ENCODE data around the gene RGS12.

The RGS12 gene, protein sequence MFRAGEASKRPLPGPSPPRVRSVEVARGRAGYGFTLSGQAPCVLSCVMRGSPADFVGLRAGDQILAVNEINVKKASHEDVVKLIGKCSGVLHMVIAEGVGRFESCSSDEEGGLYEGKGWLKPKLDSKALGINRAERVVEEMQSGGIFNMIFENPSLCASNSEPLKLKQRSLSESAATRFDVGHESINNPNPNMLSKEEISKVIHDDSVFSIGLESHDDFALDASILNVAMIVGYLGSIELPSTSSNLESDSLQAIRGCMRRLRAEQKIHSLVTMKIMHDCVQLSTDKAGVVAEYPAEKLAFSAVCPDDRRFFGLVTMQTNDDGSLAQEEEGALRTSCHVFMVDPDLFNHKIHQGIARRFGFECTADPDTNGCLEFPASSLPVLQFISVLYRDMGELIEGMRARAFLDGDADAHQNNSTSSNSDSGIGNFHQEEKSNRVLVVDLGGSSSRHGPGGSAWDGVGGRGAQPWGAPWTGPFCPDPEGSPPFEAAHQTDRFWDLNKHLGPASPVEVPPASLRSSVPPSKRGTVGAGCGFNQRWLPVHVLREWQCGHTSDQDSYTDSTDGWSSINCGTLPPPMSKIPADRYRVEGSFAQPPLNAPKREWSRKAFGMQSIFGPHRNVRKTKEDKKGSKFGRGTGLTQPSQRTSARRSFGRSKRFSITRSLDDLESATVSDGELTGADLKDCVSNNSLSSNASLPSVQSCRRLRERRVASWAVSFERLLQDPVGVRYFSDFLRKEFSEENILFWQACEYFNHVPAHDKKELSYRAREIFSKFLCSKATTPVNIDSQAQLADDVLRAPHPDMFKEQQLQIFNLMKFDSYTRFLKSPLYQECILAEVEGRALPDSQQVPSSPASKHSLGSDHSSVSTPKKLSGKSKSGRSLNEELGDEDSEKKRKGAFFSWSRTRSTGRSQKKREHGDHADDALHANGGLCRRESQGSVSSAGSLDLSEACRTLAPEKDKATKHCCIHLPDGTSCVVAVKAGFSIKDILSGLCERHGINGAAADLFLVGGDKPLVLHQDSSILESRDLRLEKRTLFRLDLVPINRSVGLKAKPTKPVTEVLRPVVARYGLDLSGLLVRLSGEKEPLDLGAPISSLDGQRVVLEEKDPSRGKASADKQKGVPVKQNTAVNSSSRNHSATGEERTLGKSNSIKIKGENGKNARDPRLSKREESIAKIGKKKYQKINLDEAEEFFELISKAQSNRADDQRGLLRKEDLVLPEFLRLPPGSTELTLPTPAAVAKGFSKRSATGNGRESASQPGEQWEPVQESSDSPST (N-terminal part only)
- total RNA-seq = 8.4 to 75.8 (median 38.5) reads per million in 17 experiments

DNA sequence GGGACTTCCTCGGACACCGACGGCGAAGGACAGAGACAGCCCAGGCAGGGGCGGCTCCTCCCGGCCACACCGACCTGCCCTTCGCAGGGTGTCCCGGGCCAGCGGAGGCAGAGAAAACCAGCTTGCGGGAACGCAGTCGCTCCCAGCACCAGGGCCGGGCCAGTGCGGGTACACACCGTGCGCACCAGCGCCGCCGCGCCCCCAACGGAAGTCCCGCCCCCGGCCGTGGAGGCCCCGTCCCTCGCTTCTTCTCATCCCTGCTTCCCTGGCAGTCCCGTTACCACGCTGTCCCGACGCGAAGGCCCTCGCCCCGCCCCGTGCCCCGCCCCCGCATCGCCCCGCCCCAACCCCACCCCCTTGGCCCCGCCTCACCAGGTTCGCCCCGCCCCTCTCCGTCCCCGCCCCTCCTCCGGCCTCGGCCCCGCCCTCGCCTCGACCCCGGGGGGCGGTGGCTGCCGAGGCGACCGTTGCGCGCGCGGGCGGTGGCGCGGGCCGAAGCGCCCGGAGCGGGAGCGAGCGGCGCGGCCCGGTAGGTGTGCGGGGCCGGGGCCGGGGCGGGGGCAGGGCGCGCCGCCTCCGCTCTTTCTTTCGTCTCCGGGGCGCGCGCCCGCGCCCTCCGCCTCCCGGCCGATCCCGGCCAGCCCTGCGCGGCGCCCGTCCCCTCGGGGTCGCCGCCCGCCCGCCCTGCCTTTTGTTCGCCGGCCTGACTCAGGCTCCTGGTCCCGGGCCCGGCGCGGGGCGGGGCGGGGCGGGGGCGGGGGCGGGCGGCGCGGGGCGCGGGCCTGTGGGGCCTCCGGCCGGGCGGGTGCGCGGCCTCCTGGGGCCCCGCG is at the start of gene RGS12:
Gene RGS12, plus strand, starts transcription at position 451 of the 830 bp plus-strand sequence. CDS start 23,150 bp downstream, outside the sequence.
- DNase-seq = peak; percentile 92 to 97 (median 95)

DNA sequence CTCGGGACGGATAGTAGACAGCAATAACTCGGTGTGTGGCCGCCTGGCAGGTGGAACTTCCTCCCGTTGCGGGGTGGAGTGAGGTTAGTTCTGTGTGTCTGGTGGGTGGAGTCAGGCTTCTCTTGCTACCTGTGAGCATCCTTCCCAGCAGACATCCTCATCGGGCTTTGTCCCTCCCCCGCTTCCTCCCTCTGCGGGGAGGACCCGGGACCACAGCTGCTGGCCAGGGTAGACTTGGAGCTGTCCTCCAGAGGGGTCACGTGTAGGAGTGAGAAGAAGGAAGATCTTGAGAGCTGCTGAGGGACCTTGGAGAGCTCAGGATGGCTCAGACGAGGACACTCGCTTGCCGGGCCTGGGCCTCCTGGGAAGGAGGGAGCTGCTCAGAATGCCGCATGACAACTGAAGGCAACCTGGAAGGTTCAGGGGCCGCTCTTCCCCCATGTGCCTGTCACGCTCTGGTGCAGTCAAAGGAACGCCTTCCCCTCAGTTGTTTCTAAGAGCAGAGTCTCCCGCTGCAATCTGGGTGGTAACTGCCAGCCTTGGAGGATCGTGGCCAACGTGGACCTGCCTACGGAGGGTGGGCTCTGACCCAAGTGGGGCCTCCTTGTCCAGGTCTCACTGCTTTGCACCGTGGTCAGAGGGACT is 49.6 kb upstream of the RGS12 start:
- DNase-seq = no peak

DNA sequence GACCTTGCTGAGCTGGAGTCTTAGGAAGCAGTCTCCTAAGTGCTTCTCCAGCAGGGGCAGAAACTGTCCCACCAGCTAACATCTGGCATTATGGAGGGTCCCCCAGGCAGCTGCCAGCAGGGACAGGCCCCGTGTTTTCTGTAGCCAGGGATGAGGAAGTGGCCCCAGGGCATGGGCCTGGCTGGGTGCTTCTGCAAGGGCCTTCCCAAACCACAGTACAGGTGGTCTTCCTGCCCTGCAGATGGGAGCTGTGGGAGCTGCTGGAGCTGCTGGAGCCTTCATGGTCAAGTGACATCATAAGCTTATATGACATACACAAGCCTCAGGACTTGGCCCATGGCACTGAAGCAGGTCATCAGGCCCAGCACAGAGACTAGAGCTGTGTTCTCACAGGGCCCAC is 48.8 kb upstream of the RGS12 start:
- DNase-seq = no peak

DNA sequence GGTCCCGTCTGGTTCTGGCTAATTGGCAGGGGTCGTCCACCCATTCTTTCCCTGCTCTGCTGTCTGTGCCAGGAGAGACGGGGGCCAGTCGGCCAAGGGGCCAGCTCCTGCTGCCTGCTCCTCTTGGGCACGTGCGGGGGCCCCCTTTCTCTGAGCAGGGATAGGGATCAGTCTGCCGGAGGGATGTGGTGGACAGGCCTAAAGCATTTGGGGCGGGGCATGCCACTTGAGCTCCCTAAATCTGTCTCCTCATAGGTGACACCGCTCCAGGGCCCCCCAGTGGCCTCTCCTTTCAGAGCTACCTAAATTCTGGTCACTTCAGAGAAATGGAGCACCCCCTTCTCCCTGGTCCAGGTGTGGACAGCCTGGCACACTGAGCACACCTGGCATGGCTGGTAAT is 48.1 kb upstream of the RGS12 start:
- DNase-seq = no peak

DNA sequence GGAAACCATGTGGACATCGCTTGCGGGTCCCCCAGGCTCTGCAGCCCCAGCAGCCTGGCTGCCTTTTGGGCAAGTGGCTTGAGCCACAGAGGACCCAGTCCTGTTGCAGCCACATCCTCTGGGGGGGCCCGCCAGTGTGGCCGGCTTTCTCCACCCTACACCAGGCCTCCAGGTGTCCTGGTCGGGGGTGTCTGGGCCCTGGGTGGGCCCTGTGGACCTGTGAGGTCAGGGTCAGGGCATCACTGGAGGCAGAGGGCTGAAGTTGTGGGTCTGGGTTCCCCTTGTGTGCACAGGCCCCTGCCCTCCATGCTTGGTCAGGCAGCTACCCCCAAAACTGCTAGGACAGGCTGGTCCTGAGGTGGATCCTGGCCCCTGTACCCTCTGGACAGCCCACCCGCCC is 47.1 kb upstream of the RGS12 start:
- DNase-seq = no peak

DNA sequence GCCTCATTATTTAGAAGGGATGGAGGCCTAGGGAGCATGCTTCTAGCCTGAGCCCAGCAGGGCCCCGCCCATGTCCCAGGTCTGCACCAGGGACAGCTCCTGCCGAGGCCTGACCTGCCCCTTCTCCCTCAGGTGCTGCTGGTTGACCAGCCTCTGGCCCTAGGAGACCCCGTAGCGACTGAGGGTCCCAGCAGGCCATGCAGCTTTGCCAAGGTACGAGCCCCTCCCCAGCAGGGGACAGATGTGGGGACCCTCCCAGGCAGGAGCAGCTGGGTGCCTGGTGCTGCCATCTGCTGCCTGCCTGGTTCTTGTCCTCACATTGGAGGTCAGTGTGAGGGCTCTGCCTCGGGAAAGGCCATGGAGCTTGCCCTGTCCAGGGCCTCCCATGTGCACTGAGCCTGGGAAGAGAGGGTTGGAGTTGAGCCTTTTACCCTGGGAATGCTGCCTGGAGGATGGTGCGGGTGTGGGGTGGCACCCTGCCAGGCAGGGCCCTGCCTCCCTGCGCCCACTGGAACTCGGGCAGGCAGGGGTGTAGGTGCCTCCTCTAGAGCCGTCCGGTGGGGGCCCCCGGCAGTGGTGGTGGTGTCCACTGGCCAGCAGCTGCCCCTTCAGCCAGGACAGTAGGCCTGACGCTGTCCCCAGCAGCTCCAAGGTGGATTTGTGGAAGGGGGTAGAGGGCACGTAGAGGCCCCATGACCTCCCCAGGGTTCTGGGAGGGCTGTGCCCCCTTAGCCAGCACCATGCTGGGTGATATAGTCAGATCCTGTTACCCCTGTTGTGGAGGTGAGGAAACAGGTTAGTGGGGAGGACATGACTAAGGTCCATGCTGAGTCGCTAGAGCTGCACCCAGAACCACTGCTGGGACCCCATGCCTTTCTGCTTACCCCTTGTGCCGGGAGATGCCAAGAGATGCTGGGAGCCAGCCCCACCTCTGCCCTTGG is 46.1 kb upstream of the RGS12 start:
- DNase-seq = no peak

DNA sequence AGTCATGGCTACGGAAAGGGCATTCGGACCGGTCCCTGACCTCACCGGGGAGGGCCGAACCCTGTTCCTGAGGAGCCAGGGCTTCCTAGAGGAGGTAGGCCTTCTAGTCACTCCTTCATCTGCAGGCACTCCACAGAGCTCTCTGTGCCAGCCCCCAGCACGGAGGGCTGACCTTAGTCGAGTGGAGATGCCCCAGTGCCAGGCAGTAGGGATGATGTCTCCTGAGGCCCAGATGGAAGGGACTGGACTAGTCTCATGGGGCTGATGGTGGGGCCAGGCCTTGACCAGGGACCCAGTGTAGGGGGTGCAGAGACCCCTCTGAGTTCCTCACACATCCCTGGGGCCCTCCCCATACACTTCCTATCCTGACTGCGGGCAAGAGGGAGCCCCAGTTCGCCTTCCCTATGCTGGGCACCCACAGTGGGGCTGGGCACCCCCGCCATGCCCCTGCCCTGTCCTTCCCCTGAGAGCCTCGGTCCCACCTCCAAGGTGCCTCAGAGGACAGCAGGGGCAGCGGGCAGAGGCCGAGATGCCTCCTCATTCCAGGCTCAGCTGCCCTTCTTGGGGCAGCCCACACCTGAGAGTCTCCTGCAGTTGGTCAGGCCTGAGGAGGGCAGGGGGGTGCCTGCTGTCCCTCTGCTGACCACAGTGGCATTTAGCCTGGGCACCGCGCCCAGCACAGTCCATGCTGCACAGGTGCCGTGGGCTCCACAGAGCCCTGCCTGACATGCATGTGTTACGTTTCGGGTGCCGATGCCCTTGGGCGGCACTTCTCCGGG is 45.2 kb upstream of the RGS12 start:
- no peak for DNase-seq

DNA sequence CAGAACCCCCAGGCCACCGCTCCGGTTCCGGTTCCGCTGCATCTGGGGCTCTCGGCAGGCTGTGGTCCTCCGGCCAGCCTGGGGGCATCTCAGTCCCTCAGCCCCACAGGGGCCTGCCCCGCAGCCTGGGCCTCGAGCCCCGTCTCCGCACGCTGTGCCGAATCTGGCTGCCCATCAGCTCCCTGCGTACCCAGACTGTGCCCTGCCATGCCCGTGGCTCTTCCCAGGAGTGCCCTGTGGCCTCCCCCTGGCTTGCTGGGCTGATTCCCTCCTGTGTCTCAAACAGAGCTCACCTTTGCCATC is 44.7 kb upstream of the RGS12 start:
- DNase-seq = no peak

DNA sequence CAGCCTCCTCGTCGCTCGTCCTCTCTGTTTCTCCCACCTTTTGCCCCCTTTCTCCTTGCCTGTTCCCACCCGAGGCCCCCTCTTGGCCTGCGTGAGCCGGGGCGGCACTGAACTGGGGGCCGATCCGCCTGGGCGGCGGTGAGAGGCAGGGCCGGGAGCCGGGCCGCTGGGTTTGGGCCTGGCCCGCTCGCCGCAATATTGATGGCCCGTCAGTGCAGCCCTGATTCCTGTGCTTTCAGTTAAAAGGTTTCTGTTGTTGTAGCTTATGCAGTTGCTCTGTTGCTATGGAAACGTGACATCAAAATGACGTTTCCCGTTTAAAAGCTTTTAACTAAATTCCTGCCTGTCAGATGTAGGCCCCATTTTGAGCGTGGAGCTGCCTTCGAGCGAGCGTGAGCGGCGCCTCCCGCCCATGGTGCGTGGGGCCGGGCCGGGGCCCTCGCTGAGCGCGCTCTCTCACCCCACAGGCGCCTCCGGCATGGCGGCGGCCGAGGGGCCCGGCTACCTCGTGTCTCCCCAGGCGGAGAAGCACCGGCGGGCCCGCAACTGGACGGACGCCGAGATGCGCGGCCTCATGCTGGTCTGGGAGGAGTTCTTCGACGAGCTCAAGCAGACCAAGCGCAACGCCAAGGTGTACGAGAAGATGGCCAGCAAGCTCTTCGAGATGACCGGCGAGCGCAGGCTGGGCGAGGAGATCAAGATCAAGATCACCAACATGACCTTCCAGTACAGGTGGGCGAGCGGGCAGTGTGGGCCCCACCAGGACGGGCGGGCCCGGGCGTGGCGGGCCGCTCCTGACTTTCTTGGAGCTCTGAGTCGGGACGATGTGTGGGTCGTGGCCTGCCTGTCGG is 43.8 kb upstream of the RGS12 start, which contains the start of gene MSANTD1:
Gene MSANTD1, plus strand, starts transcription at position 349 of the 851 bp plus-strand sequence. Its CDS starts 64 bp downstream, at position 413.
- DNase-seq = peak in 1 of 4 experiments; percentile 16

DNA sequence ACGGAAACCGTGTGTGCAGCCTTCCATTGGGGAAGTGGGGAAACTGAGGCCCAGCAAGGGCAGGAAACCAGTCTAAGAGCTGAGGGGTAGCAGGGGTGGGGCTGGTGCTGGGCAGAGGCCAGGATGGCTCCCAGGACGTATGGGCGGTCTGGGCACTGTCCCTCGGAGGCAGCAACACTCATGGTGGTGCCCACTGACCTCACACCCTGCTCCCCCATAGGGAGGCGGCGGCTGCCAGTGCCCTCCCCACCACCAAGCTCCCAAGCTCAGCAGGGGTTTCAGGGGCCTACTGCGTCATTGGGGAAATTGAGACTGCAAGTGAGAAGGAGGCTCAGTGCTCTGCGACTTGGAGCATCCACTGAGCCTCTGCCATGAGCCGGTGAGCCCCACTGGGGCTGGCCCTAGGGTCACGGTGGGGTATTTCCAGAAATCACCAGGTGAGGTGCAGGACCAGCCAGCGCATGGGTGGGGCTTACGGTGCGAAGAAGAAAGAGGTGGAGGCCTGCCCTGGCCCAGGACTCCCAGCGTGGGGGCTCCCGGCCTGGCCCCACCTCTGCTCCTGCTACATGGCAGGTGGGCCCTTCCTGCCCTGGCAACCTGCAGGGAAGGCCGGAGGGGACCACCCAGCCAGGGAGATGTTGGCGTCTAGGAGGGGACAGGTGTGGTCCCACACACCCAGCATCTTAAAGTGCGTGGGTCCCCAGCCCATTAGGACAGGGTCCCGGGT is 42.9 kb upstream of the RGS12 start:
- DNase-seq = no peak

DNA sequence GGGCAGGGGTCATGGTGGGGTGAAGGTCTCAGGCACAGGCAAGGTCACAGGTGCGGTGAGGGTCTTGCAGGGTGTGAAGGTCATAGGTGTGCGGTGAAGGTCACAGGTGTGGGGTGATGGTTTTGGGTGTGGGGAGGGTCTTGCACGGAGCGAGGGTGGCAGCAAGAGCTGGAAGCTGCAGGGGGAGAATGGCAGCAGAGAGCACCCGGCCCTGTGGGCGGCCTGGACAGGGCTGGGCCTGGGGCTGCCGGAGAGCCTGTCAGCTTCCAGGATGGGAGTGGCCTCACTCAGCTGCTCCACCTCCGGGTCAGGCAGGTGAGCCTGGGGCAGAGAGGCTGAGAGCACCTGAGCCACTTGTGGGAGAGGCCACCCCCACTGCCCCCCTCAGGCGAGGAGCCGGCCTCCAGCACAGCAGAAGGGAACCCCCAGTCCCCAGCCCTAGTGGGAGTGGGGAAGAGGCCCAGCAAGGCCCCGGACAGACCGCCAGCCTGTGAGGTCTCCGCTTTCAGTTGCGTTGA is 42.3 kb upstream of the RGS12 start:
- DNase-seq = no peak

DNA sequence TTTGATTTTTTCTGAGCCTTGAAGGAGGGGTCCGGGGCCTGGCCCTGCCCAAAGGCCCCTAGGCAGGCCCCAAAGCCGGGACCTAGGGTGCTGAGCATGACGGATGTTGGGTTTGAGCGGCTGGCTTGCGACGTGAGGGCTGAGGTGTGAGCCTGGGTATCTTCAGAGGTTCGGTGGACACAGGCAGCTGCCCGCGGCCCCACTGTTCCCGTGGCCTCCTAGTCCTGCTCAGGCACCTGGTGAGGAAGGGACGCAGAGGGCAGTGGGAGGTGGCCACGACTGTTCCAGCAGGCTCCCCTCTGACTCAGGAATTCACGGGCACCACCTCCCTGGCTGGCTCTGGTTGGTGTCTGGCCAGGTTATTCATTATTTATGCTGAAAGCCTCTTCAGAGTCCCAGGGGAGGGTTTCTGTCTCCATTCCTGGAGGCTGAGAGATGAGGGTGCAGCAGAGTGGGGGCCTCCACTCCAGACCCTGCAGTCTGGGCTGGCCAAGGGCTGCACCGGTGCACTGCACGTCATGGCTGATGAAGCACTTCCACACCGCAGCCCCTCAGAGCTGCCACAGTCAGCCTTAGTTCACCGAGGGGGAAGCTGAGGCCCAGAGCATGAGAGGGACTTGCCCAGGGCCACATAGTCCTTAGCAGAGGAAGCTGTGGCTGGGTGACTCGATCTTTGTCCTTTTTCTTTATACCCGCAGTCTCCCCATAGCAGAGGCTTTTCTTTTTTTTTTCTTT is 41.7 kb upstream of the RGS12 start:
- DNase-seq = no peak

DNA sequence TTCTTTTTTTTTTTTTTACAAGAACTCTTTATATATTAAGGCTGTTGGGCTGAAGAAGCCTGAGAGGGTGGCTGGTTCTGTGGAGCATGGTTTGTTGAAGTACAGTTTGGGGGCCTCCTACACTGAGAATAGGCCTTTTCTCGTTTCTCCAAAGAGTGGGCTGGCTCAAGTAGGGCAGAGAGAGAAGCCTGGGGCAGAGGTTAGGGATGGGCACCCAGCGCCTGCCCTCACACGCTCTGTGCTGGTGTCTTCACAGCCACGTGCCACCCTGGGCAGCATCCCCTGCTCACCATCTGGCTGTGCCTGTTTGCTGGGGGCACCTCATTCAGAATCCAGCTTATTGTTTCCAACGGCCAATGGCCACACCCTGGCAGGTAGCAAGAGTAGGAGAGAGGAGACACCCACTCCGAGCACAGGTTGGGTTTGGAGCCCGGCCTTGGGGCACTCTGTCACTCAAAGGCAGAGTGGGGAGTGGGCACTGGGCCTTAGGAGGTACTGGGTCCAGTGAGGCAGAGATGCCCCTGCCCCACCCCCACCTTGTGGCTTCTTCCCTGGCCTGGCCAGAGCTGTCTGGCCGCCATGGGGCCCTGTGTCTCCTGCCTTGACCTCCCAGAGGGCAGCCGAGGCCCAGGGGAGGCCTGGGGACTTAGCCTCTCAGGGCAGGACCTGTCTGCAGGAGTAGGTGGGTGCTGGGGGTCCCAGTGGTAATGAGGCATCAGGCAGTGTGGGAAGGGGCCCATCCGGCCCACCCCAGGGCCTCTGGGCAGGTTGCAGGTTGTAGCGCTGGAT is 40.9 kb upstream of the RGS12 start:
- no peak for DNase-seq

DNA sequence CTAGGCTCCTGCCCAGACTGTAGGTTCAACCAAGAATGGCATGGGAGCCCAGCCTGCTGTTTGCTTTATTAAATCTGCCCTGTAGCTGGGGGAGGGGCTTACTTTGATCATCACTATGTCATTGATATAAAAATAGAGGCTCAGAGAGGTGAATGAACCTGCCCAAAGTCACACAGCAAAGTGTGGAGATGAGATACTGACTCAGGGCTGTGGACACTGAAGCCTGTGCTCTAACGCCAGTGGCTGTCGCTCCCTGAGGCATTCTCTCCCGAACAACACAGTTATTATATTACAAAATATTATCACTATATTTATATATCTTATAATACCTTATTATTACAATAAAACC is 40.4 kb upstream of the RGS12 start:
- DNase-seq = no peak

DNA sequence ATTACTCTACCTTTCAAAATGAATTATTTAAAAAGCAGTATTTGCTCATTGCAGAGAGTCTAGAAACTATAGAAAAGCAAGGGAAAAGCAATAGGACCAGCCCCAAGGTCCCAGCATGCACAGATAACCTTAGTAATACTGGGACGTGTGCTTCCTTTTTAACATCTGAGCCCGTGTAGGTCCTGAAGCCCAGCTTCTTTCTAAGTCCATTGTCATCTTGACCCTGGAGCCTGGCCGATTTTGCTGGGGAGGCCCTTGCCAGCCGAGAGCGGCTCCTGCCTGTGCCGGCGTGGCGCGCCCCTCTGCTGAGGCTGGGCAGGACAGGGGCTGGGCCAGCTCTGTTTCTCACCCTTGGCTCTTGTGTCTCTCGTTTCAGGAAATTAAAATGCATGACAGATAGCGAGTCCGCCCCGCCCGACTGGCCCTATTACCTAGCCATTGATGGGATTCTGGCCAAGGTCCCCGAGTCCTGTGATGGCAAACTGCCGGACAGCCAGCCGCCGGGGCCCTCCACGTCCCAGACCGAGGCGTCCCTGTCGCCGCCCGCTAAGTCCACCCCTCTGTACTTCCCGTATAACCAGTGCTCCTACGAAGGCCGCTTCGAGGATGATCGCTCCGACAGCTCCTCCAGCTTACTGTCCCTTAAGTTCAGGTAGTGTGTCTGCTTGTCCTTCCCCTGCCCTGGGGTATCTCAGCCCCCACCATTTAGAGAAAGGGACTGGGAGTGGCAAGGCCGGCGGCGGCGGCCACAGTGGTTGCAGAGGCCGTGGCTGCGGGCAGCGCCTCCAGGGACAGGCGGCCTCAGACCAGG is 39.8 kb upstream of the RGS12 start:
- no peak for DNase-seq

Data from suppressor macrophage (primary cell).